GM12878 (cell line): ENCODE measurements around the gene ABCB8. TPM values are rescaled to one million over a fixed set of nuclear protein-coding genes. Genes with fewer than 3 reads are reported as not detected.

Experiments used
- BACH1 ChIP-seq: fragments of 450-650 bp; IDR thresholded peaks from 2 replicates; pipeline ENCODE4 v1.6.1; 2017; ENCODE audit warnings: mild to moderate bottlenecking, borderline replicate concordance
- BMI1 ChIP-seq: fragments of 450-650 bp; IDR thresholded peaks from 2 replicates; pipeline ENCODE4 v1.6.1; 2016; ENCODE audit warnings: mild to moderate bottlenecking, moderate library complexity, borderline replicate concordance
- CEBPZ ChIP-seq: fragments of 150-350 bp; IDR thresholded peaks from 2 replicates; pipeline ENCODE4 v1.6.1; 2016; ENCODE audit warnings: low read depth, low read length
- CREB1 ChIP-seq: IDR thresholded peaks from 2 replicates; pipeline ENCODE4 v1.6.1; 2012; ENCODE audit warnings: low read depth, mild to moderate bottlenecking, inconsistent platforms
- CREM ChIP-seq: IDR thresholded peaks from 2 replicates; pipeline ENCODE4 v1.6.1; 2014; ENCODE audit warnings: antibody characterized with exemption, low read depth
- FOS ChIP-seq: IDR thresholded peaks from 3 replicates; pipeline ENCODE4 v1.6.1; 2011; ENCODE audit warnings: borderline replicate concordance; ENCODE audit not compliant: insufficient read length; ENCODE audit errors: extremely low read depth
- GATAD2B ChIP-seq: fragments of 450-650 bp; conservative IDR thresholded peaks from 2 replicates; pipeline ENCODE4 v1.6.1; 2017; ENCODE audit warnings: low read depth, mild to moderate bottlenecking, moderate library complexity
- HCFC1 ChIP-seq: fragments of 150-350 bp; IDR thresholded peaks from 2 replicates; pipeline ENCODE4 v1.6.1; 2014; ENCODE audit warnings: low read length
- MEF2A ChIP-seq: IDR thresholded peaks from 2 replicates; pipeline ENCODE4 v1.6.1; 2011; ENCODE audit warnings: low read depth, mild to moderate bottlenecking, low read length, moderate library complexity; ENCODE audit not compliant: insufficient read depth
- MEF2B ChIP-seq: fragments of 450-650 bp; IDR thresholded peaks from 2 replicates; pipeline ENCODE4 v1.6.1; 2018; ENCODE audit warnings: mild to moderate bottlenecking, moderate library complexity; ENCODE audit not compliant: partially characterized antibody, poor library complexity, severe bottlenecking
- NFYB ChIP-seq: IDR thresholded peaks from 2 replicates; pipeline ENCODE4 v1.6.1; 2011; ENCODE audit warnings: low read depth, mild to moderate bottlenecking, low read length, improper control_type of control experiment, moderate library complexity; ENCODE audit not compliant: insufficient read depth
- POLR2A ChIP-seq: IDR thresholded peaks from 2 replicates; pipeline ENCODE4 v1.6.1; 2011; ENCODE audit warnings: low read depth, mild to moderate bottlenecking, low read length
- RB1 ChIP-seq: fragments of 450-650 bp; formaldehyde crosslinking; IDR thresholded peaks from 2 replicates; pipeline ENCODE4 v1.6.1; 2017; ENCODE audit warnings: mild to moderate bottlenecking, borderline replicate concordance
- RUNX3 ChIP-seq: IDR thresholded peaks from 2 replicates; pipeline ENCODE4 v1.6.1; 2012; ENCODE audit warnings: low read length, inconsistent platforms
- SIX5 ChIP-seq: IDR thresholded peaks from 2 replicates; pipeline ENCODE4 v1.6.1; 2011; ENCODE audit warnings: mild to moderate bottlenecking, low read depth, low read length, moderate library complexity; ENCODE audit not compliant: severe bottlenecking
- SP1 ChIP-seq: IDR thresholded peaks from one replicate; pipeline ENCODE4 v1.6.1; 2011; ENCODE audit warnings: low read depth, low read length
- SPI1 ChIP-seq: IDR thresholded peaks from 2 replicates; pipeline ENCODE4 v1.6.1; 2011; ENCODE audit warnings: low read depth, mild to moderate bottlenecking, low read length, moderate library complexity, borderline replicate concordance; ENCODE audit not compliant: insufficient read depth
- SRF ChIP-seq, 2 experiments: IDR thresholded peaks; 2 replicates each; pipeline ENCODE4 v1.6.1; 2011; ENCODE audit warnings: low read depth in 2 of 2, low read length in 2 of 2, mild to moderate bottlenecking in 1 of 2, moderate library complexity in 1 of 2
- TCF3 ChIP-seq: IDR thresholded peaks from 2 replicates; pipeline ENCODE4 v1.6.1; 2012; ENCODE audit warnings: low read depth, mild to moderate bottlenecking, low read length, borderline replicate concordance; ENCODE audit not compliant: insufficient read depth
- YY1 ChIP-seq: IDR thresholded peaks from 2 replicates; pipeline ENCODE4 v1.6.1; 2011; ENCODE audit warnings: low read depth, mild to moderate bottlenecking, low read length
- ZBED1 ChIP-seq: IDR thresholded peaks from 2 replicates; pipeline ENCODE4 v1.6.1; 2016; ENCODE audit warnings: borderline replicate concordance
- ZNF274 ChIP-seq: IDR thresholded peaks from one replicate; pipeline ENCODE4 v1.8.0; 2011; ENCODE audit not compliant: insufficient read length, insufficient read depth
- polyA plus RNA-seq, 11 experiments: library from polyadenylated mRNA; depleted of rRNA in 4 of 11; unstranded in 6 of 11; stranded (reverse) in 5 of 11; fragments of >200 nt; fragmentation: Nextera tagmentation in 4 of 11; fragmentation: Illumina TruSeq in 1 of 11; extraction: Ambion mirVana in 4 of 11; extraction: Trizol in 1 of 11; gene quantifications; 1 replicate in 1 of 11; 2 replicates in 10 of 11; pipeline versions ENCODE4 v1.2.1 to v1.2.3, GENCODE V29; 2011 to 2016; ENCODE audit warnings: inconsistent platforms in 2 of 11, missing spikeins in 2 of 11, low read depth in 1 of 11
- total RNA-seq, 4 experiments: library from RNA; depleted of rRNA in 3 of 4; stranded (reverse); fragments of >200 nt in 3 of 4; fragmentation: Illumina TruSeq in 1 of 4; extraction: Trizol in 1 of 4; gene quantifications; 2 replicates each; pipeline versions ENCODE4 v1.2.1 to v1.2.3, GENCODE V29; 2013 to 2021
- TF ChIP-seq, protein P1 (sequence below): fragments of 450-650 bp; IDR thresholded peaks from 2 replicates; pipeline ENCODE4 v1.6.1; 2017; ENCODE audit warnings: mild to moderate bottlenecking, moderate library complexity

ABCB8 gene
- total and polyA plus RNA-seq, 10 of the 15 experiments (the other 5 are each of a cell fraction or from before 2014, with no cell fraction given) = 0.77 to 34.8 (median 18.9) TPM

DNA sequence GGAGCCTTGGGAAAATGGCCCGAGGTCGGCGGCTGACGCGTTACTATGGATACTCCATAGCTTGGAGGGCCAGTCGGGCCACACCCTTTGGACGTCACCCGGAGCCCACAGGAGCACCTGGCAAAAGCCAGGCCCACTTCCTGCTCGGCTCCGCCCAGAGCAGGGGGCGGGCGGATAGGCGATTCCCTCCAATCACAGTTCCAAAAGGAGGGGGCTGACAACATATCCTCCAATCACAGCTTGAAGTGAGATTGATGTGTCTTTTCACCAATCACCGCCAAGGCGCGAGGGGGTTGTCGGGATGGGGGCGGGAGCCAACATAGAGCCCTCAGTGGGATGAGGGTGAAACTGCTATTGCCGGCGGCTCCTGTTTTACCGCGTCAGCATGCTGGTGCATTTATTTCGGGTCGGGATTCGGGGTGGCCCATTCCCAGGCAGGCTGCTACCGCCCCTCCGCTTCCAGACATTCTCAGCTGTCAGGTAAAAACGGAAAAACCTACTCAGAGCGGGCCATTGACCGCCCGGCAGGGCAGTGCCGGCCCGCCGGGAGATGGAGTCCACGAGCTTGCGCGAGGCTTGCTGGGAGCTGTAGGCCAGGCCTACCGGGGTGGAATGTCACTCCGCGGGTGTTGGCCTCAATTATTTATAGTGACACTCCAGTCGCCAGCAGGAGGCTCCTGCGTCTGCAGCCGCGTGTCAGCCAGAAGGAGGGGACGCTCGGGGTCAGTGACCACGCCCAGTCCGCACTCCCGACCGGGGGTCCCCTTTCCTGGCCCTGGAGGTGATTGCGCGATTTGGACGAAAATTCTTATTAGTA, at the start of gene ABCB8 (continued):
- TF ChIP-seq TCF3 (peak; percentile 72; the same call in 1 of the 2 replicates), NFYB (peak; percentile 98), SRF (IDR thresholded peaks at IDR 0.05; ENCODE audit: low read depth in 2 of 2, low read length in 2 of 2) (0 out of 4 replicates have a peak, but pooled peaks of 1 of the 2 experiments have one; percentile 30), CREB1 (no peak; the same call in 1 of the 2 replicates), YY1 (peak; percentile 86), SIX5 (peak; percentile 79), MEF2A (0 out of 2 replicates have a peak, but pooled peaks have one; percentile 24), RUNX3 (peak; percentile 27; the same call in 1 of the 2 replicates), GATAD2B (0 out of 2 replicates have a peak, but pooled peaks have one; percentile 10), CREM (peak; percentile 60), ZNF274 (no peak), HCFC1 (peak; percentile 86), CEBPZ (peak; percentile 85), MEF2B (peak; percentile 29), RB1 (peak; percentile 78; the same call in 1 of the 2 replicates), SPI1 (peak; percentile 55; the same call in 1 of the 2 replicates), FOS (peak; percentile 96), BMI1 (peak; percentile 86), ZBED1 (no peak), POLR2A (peak; percentile 60; the same call in 1 of the 2 replicates), BACH1 (0 out of 2 replicates have a peak, but pooled peaks have one; percentile 42), SP1 (peak; percentile 98)
- TF ChIP-seq, protein P1, sequence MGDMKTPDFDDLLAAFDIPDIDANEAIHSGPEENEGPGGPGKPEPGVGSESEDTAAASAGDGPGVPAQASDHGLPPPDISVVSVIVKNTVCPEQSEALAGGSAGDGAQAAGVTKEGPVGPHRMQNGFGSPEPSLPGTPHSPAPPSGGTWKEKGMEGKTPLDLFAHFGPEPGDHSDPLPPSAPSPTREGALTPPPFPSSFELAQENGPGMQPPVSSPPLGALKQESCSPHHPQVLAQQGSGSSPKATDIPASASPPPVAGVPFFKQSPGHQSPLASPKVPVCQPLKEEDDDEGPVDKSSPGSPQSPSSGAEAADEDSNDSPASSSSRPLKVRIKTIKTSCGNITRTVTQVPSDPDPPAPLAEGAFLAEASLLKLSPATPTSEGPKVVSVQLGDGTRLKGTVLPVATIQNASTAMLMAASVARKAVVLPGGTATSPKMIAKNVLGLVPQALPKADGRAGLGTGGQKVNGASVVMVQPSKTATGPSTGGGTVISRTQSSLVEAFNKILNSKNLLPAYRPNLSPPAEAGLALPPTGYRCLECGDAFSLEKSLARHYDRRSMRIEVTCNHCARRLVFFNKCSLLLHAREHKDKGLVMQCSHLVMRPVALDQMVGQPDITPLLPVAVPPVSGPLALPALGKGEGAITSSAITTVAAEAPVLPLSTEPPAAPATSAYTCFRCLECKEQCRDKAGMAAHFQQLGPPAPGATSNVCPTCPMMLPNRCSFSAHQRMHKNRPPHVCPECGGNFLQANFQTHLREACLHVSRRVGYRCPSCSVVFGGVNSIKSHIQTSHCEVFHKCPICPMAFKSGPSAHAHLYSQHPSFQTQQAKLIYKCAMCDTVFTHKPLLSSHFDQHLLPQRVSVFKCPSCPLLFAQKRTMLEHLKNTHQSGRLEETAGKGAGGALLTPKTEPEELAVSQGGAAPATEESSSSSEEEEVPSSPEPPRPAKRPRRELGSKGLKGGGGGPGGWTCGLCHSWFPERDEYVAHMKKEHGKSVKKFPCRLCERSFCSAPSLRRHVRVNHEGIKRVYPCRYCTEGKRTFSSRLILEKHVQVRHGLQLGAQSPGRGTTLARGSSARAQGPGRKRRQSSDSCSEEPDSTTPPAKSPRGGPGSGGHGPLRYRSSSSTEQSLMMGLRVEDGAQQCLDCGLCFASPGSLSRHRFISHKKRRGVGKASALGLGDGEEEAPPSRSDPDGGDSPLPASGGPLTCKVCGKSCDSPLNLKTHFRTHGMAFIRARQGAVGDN = 0 out of 2 replicates have a peak, but pooled peaks have one; percentile 52
